Liver (tissue), 3 donors: ENCODE results near the gene PCNX3.

Experiments used
- ATF3 ChIP-seq: IDR thresholded peaks from 2 replicates; pipeline ENCODE4 v1.6.1; 2016; ENCODE audit warnings: antibody characterized with exemption
- CTCF ChIP-seq: fragments of 150-350 bp; IDR thresholded peaks from 2 replicates; pipeline ENCODE4 v1.5.1; 2017; ENCODE audit warnings: improper control_type of control experiment, low read depth, low read length; ENCODE audit not compliant: missing input control
- EGR1 ChIP-seq, 2 donors: IDR thresholded peaks; 2 replicates each; pipeline ENCODE4 v1.6.1; 2016 to 2018; ENCODE audit warnings: antibody characterized with exemption in 2 of 2, low read depth in 2 of 2
- JUND ChIP-seq, 2 donors: IDR thresholded peaks; 2 replicates each; pipeline ENCODE4 v1.6.1; 2016; ENCODE audit warnings: antibody characterized with exemption in 2 of 2
- MAX ChIP-seq: IDR thresholded peaks from 2 replicates; pipeline ENCODE4 v1.6.1; 2016; ENCODE audit warnings: antibody characterized with exemption
- REST ChIP-seq: IDR thresholded peaks from 2 replicates; pipeline ENCODE4 v1.6.1; 2016; ENCODE audit warnings: antibody characterized with exemption, mild to moderate bottlenecking
- RXRA ChIP-seq, 2 donors: IDR thresholded peaks; 2 replicates each; pipeline ENCODE4 v1.6.1; 2017 to 2018; ENCODE audit warnings: antibody characterized with exemption in 2 of 2, mild to moderate bottlenecking in 1 of 2
- TAF1 ChIP-seq: conservative IDR thresholded peaks from 2 replicates; pipeline ENCODE4 v1.6.1; 2016; ENCODE audit warnings: antibody characterized with exemption, mild to moderate bottlenecking
- YY1 ChIP-seq: IDR thresholded peaks from 2 replicates; pipeline ENCODE4 v1.6.1; 2016; ENCODE audit warnings: antibody characterized with exemption, mild to moderate bottlenecking
- ZBTB33 ChIP-seq: IDR thresholded peaks from 2 replicates; pipeline ENCODE4 v1.6.1; 2016; ENCODE audit warnings: antibody characterized with exemption
- donor health status: healthy.
- donor health status: healthy.

GRCh38 chr11:65637032-65637557 lies 21.5 kb downstream of the PCNX3 start:
- no peak for TF ChIP-seq ZBTB33
- TF ChIP-seq CTCF: no peak
- no peak for TF ChIP-seq REST
- TF ChIP-seq YY1: no peak
- TF ChIP-seq RXRA (IDR thresholded peaks at IDR 0.05): peak; percentile 52 to 70
- no peak for TF ChIP-seq MAX
- no peak for TF ChIP-seq TAF1
- TF ChIP-seq ATF3: no peak
- no peak for TF ChIP-seq JUND (IDR thresholded peaks at IDR 0.05)
- no peak for TF ChIP-seq EGR1 (IDR thresholded peaks at IDR 0.05; ENCODE audit: low read depth in 2 of 2)
